ENCODE measurements around the gene PRIMA1. TPM values are rescaled to one million over a fixed set of nuclear protein-coding genes. Genes with fewer than 3 reads are reported as not detected.

PRIMA1 gene
- total and polyA plus RNA-seq, 4 donors, result 0.38 to 8.9 (median 3.7) TPM

GRCh38 chr14:93700928-93701327, 87.4 kb downstream of the PRIMA1 start:
- intact Hi-C loops (cut with DNase I), result no loop called here
- peaks cover 3% of the 10 kb centered on the region for H3K9me3 ChIP-seq (ENCODE audit: control insufficient read depth, low read length)
- no peaks in the 10 kb centered on the region for H3K4me1 ChIP-seq (ENCODE audit: control insufficient read depth in 1 of 2, insufficient read depth in 2 of 2, low read length in 2 of 2)
- H3K27ac ChIP-seq (ENCODE audit: low read depth in 1 of 2, low read length in 2 of 2), result no peak overlapping the region
- ATAC-seq (ENCODE audit: low FRiP score) (no peak), DNase-seq (no peak)
- H3K27me3 ChIP-seq (ENCODE audit: control insufficient read depth in 1 of 2, insufficient read depth in 2 of 2, low read length in 1 of 2), result no peaks in the 10 kb centered on the region
- H3K4me3 ChIP-seq (ENCODE audit: low read length in 2 of 2), result no peak overlapping the region
- no peaks in the 10 kb centered on the region for H3K36me3 ChIP-seq (ENCODE audit: control insufficient read depth in 1 of 2, insufficient read depth in 2 of 2, low read length in 1 of 2)

- no peak overlapping the region for H3K27ac ChIP-seq (ENCODE audit: low read depth in 1 of 2, low read length in 2 of 2)
Observed at GRCh38 chr14:93693914-93694313, 94.4 kb downstream of the PRIMA1 start.

GRCh38 chr14:93691042-93691780, 97.1 kb downstream of the PRIMA1 start:
- WGBS, 2 donors, result 80 to 83% methylated on average over 16 of the region's 16 CpGs
- DNase-seq, result no peak
- Histone ChIP-seq H3K9me3 (ENCODE audit: control insufficient read depth, low read length) (no peaks in the 10 kb centered on the region), H3K4me1 (ENCODE audit: control insufficient read depth in 1 of 2, insufficient read depth in 2 of 2, low read length in 2 of 2) (no peaks in the 10 kb centered on the region), H3K36me3 (ENCODE audit: control insufficient read depth in 1 of 2, insufficient read depth in 2 of 2, low read length in 1 of 2) (no peaks in the 10 kb centered on the region), H3K27ac (ENCODE audit: low read depth in 1 of 2, low read length in 2 of 2) (no peak overlapping the region), H3K4me3 (ENCODE audit: low read length in 2 of 2) (no peak overlapping the region), H3K27me3 (ENCODE audit: control insufficient read depth in 1 of 2, insufficient read depth in 2 of 2, low read length in 1 of 2) (peaks cover 0 to 2% of the 10 kb centered on the region in 2 donors)
- intact Hi-C loops (cut with DNase I), result no loop called here
- no peak for ATAC-seq (ENCODE audit: low FRiP score)

More at GRCh38 chr14:93693914-93694313, 94.4 kb downstream of the PRIMA1 start:
- Histone ChIP-seq H3K4me3 (ENCODE audit: low read length in 2 of 2) (no peak overlapping the region), H3K4me1 (ENCODE audit: control insufficient read depth in 1 of 2, insufficient read depth in 2 of 2, low read length in 2 of 2) (no peaks in the 10 kb centered on the region), H3K27me3 (ENCODE audit: control insufficient read depth in 1 of 2, insufficient read depth in 2 of 2, low read length in 1 of 2) (no peaks in the 10 kb centered on the region), H3K36me3 (ENCODE audit: control insufficient read depth in 1 of 2, insufficient read depth in 2 of 2, low read length in 1 of 2) (no peaks in the 10 kb centered on the region), H3K9me3 (ENCODE audit: control insufficient read depth, low read length) (no peaks in the 10 kb centered on the region)
- intact Hi-C loops (cut with DNase I), result no loop called here
- 52 to 64% methylated on average over 6 of the region's 6 CpGs for WGBS, 2 donors
- DNase-seq (no peak), ATAC-seq (ENCODE audit: low FRiP score) (no peak)

GRCh38 chr14:93690146-93690545, 98.1 kb downstream of the PRIMA1 start:
- 66 to 69% methylated on average over 6 of the region's 6 CpGs for WGBS, 2 donors
- intact Hi-C loops (cut with DNase I), result no loop called here
- ATAC-seq (ENCODE audit: low FRiP score) (no peak), DNase-seq (no peak)
- no peak overlapping the region for H3K27ac ChIP-seq (ENCODE audit: low read depth in 1 of 2, low read length in 2 of 2)
- no peaks in the 10 kb centered on the region for H3K4me1 ChIP-seq (ENCODE audit: control insufficient read depth in 1 of 2, insufficient read depth in 2 of 2, low read length in 2 of 2)
- H3K9me3 ChIP-seq (ENCODE audit: control insufficient read depth, low read length), result no peaks in the 10 kb centered on the region
- H3K4me3 ChIP-seq (ENCODE audit: low read length in 2 of 2), result no peak overlapping the region
- H3K27me3 ChIP-seq (ENCODE audit: control insufficient read depth in 1 of 2, insufficient read depth in 2 of 2, low read length in 1 of 2), result peaks cover 0 to 2% of the 10 kb centered on the region in 2 donors
- no peaks in the 10 kb centered on the region for H3K36me3 ChIP-seq (ENCODE audit: control insufficient read depth in 1 of 2, insufficient read depth in 2 of 2, low read length in 1 of 2)

- no peak for ATAC-seq (ENCODE audit: low FRiP score)
- H3K4me3 ChIP-seq (ENCODE audit: low read length in 2 of 2), result no peak overlapping the region
- DNase-seq, result no peak
- no peaks in the 10 kb centered on the region for H3K4me1 ChIP-seq (ENCODE audit: control insufficient read depth in 1 of 2, insufficient read depth in 2 of 2, low read length in 2 of 2)
- H3K9me3 ChIP-seq (ENCODE audit: control insufficient read depth, low read length), result no peaks in the 10 kb centered on the region
- H3K36me3 ChIP-seq (ENCODE audit: control insufficient read depth in 1 of 2, insufficient read depth in 2 of 2, low read length in 1 of 2), result no peaks in the 10 kb centered on the region
- intact Hi-C loops (cut with DNase I), result no loop called here
- no peak overlapping the region for H3K27ac ChIP-seq (ENCODE audit: low read depth in 1 of 2, low read length in 2 of 2)
- peaks cover 0 to 2% of the 10 kb centered on the region in 2 donors for H3K27me3 ChIP-seq (ENCODE audit: control insufficient read depth in 1 of 2, insufficient read depth in 2 of 2, low read length in 1 of 2)
- WGBS, 2 donors, result 55 to 67% methylated on average over 4 of the region's 4 CpGs
Observed at GRCh38 chr14:93688820-93689219, 99.5 kb downstream of the PRIMA1 start.

GRCh38 chr14:93688239-93688666, 100.0 kb downstream of the PRIMA1 start:
- DNase-seq (no peak), ATAC-seq (ENCODE audit: low FRiP score) (no peak)
- no peak overlapping the region for H3K4me3 ChIP-seq (ENCODE audit: low read length in 2 of 2)
- intact Hi-C loops (cut with DNase I), result no loop called here
- H3K27me3 ChIP-seq (ENCODE audit: control insufficient read depth in 1 of 2, insufficient read depth in 2 of 2, low read length in 1 of 2), result peaks cover 0 to 2% of the 10 kb centered on the region in 2 donors
- no peak overlapping the region for H3K27ac ChIP-seq (ENCODE audit: low read depth in 1 of 2, low read length in 2 of 2)
- no peaks in the 10 kb centered on the region for H3K9me3 ChIP-seq (ENCODE audit: control insufficient read depth, low read length)
- no peaks in the 10 kb centered on the region for H3K36me3 ChIP-seq (ENCODE audit: control insufficient read depth in 1 of 2, insufficient read depth in 2 of 2, low read length in 1 of 2)
- WGBS, 2 donors, result 27 to 30% methylated on average over 5 of the region's 5 CpGs
- no peaks in the 10 kb centered on the region for H3K4me1 ChIP-seq (ENCODE audit: control insufficient read depth in 1 of 2, insufficient read depth in 2 of 2, low read length in 2 of 2)

- no peak for DNase-seq
- no peaks in the 10 kb centered on the region for H3K36me3 ChIP-seq (ENCODE audit: control insufficient read depth in 1 of 2, insufficient read depth in 2 of 2, low read length in 1 of 2)
- no peaks in the 10 kb centered on the region for H3K4me1 ChIP-seq (ENCODE audit: control insufficient read depth in 1 of 2, insufficient read depth in 2 of 2, low read length in 2 of 2)
- no peak for ATAC-seq (ENCODE audit: low FRiP score)
- H3K9me3 ChIP-seq (ENCODE audit: control insufficient read depth, low read length), result no peaks in the 10 kb centered on the region
- intact Hi-C loops (cut with DNase I), result no loop called here
- H3K27ac ChIP-seq (ENCODE audit: low read depth in 1 of 2, low read length in 2 of 2), result no peak overlapping the region
- 63 to 66% methylated on average over 5 of the region's 5 CpGs for WGBS, 2 donors
- peaks cover 0 to 2% of the 10 kb centered on the region in 2 donors for H3K27me3 ChIP-seq (ENCODE audit: control insufficient read depth in 1 of 2, insufficient read depth in 2 of 2, low read length in 1 of 2)
- no peak overlapping the region for H3K4me3 ChIP-seq (ENCODE audit: low read length in 2 of 2)
Observed at GRCh38 chr14:93686268-93686667, 102.0 kb downstream of the PRIMA1 start.

GRCh38 chr14:93685121-93685895, 103.0 kb downstream of the PRIMA1 start:
- ATAC-seq (ENCODE audit: low FRiP score) (no peak), DNase-seq (no peak)
- Histone ChIP-seq H3K27me3 (ENCODE audit: control insufficient read depth in 1 of 2, insufficient read depth in 2 of 2, low read length in 1 of 2) (peaks cover 0 to 2% of the 10 kb centered on the region in 2 donors), H3K27ac (ENCODE audit: low read depth in 1 of 2, low read length in 2 of 2) (no peak overlapping the region), H3K36me3 (ENCODE audit: control insufficient read depth in 1 of 2, insufficient read depth in 2 of 2, low read length in 1 of 2) (no peaks in the 10 kb centered on the region), H3K4me3 (ENCODE audit: low read length in 2 of 2) (no peak overlapping the region), H3K4me1 (ENCODE audit: control insufficient read depth in 1 of 2, insufficient read depth in 2 of 2, low read length in 2 of 2) (no peaks in the 10 kb centered on the region), H3K9me3 (ENCODE audit: control insufficient read depth, low read length) (no peaks in the 10 kb centered on the region)
- intact Hi-C loops (cut with DNase I), result no loop called here
- WGBS, 2 donors, result 64 to 73% methylated on average over 13 of the region's 13 CpGs

- no peak overlapping the region for H3K27ac ChIP-seq (ENCODE audit: low read depth in 1 of 2, low read length in 2 of 2)
- DNase-seq, result no peak
- ATAC-seq (ENCODE audit: low FRiP score), result no peak
- H3K4me3 ChIP-seq (ENCODE audit: low read length in 2 of 2), result no peak overlapping the region
- no peaks in the 10 kb centered on the region for H3K36me3 ChIP-seq (ENCODE audit: control insufficient read depth in 1 of 2, insufficient read depth in 2 of 2, low read length in 1 of 2)
- intact Hi-C loops (cut with DNase I), result no loop called here
- WGBS, 2 donors, result 52 to 61% methylated on average over 5 of the region's 5 CpGs
- no peaks in the 10 kb centered on the region for H3K4me1 ChIP-seq (ENCODE audit: control insufficient read depth in 1 of 2, insufficient read depth in 2 of 2, low read length in 2 of 2)
- H3K27me3 ChIP-seq (ENCODE audit: control insufficient read depth in 1 of 2, insufficient read depth in 2 of 2, low read length in 1 of 2), result no peaks in the 10 kb centered on the region
- no peaks in the 10 kb centered on the region for H3K9me3 ChIP-seq (ENCODE audit: control insufficient read depth, low read length)
Observed at GRCh38 chr14:93683226-93683625, 105.1 kb downstream of the PRIMA1 start.

Data from aorta (tissue), 5 donors.